Caco-2 (cell line): ENCODE data around the gene AADACL3. TPM values are rescaled to one million over a fixed set of nuclear protein-coding genes. Genes with fewer than 3 reads are reported as not detected.

Source experiments
- BruUV-seq: library from RNA; stranded (reverse); fragments of 400-500 nt; replicated peaks from 2 replicates; lab custom pipeline; 2021; lab: Mats Ljungman, UMichigan
- CTCF ChIA-PET: fragments of 300-600 bp; sonication (Branson Sonifier 250); formaldehyde crosslinking; loops from one replicate; lab custom pipeline; 2022; ENCODE audit warnings: antibody characterized with exemption; lab: Charles Lee
- POLR2A ChIA-PET: fragments of 300-600 bp; sonication (Branson Sonifier 250); formaldehyde crosslinking; loops from one replicate; lab custom pipeline; 2022; ENCODE audit warnings: antibody characterized with exemption; lab: Charles Lee
- DNase-seq, 2 experiments: peaks; one replicate each; pipeline versions ENCODE4 v3.0.0 to v3.0.0-alpha.2; 2020 to 2022
- H3K27me3 ChIP-seq: replicated peaks from 2 replicates; pipeline ENCODE4 v1.6.0; 2011; ENCODE audit warnings: low read length; ENCODE audit not compliant: control insufficient read depth, insufficient read depth
- H3K36me3 ChIP-seq: 2 replicates; pipeline ENCODE4 v1.5.1; 2011; ENCODE audit warnings: low read length; ENCODE audit not compliant: control insufficient read depth, insufficient read depth
- H3K4me1 ChIP-seq: fragments of 250-450 bp; sonication (Bioruptor Pico); 2 replicates; pipeline ENCODE4 v1.5.1; 2020; ENCODE audit warnings: mild to moderate bottlenecking
- H3K4me3 ChIP-seq: 2 replicates; pipeline ENCODE4 v1.5.1; 2011; ENCODE audit warnings: low read depth, mild to moderate bottlenecking, control low read depth, low read length
- H3K9me3 ChIP-seq: fragments of 250-450 bp; sonication (Bioruptor Pico); 2 replicates; pipeline ENCODE4 v1.5.1; 2020; ENCODE audit warnings: mild to moderate bottlenecking, moderate library complexity
- H3K27ac Mint-ChIP-seq: one replicate; pipeline ENCODE4 v1.8.0; 2022; ENCODE audit warnings: mixed read lengths; ENCODE audit not compliant: unreplicated experiment
- H3K27me3 Mint-ChIP-seq: one replicate; pipeline ENCODE4 v1.8.0; 2022; ENCODE audit warnings: mixed read lengths; ENCODE audit not compliant: insufficient read depth, unreplicated experiment
- H3K36me3 Mint-ChIP-seq: one replicate; pipeline ENCODE4 v1.8.0; 2022; ENCODE audit warnings: mild to moderate bottlenecking, mixed read lengths; ENCODE audit not compliant: insufficient read depth, unreplicated experiment
- H3K4me1 Mint-ChIP-seq: one replicate; pipeline ENCODE4 v1.8.0; 2022; ENCODE audit warnings: low read depth, mixed read lengths; ENCODE audit not compliant: unreplicated experiment
- H3K4me3 Mint-ChIP-seq: one replicate; pipeline ENCODE4 v1.8.0; 2022; ENCODE audit warnings: mild to moderate bottlenecking, moderate library complexity, mixed read lengths; ENCODE audit not compliant: unreplicated experiment
- H3K9me3 Mint-ChIP-seq: one replicate; pipeline ENCODE4 v1.8.0; 2022; ENCODE audit warnings: mixed read lengths; ENCODE audit not compliant: unreplicated experiment
- intact Hi-C: fragments of 100-400 bp; cut with micrococcal nuclease; formaldehyde crosslinking; loops from one replicate; pipeline ENCODE4 v1.10.0; 2022; ENCODE audit not compliant: unreplicated experiment
- total RNA-seq: library from RNA; stranded (reverse); gene quantifications from 2 replicates; pipeline ENCODE4 v1.2.3, GENCODE V29; 2022
- TF ChIP-seq, protein P1 (sequence below), 2 experiments: fragments of 200-600 bp in 1 of 2; IDR thresholded peaks; 1 replicate in 1 of 2; 2 replicates in 1 of 2; pipeline versions ENCODE4 v1.5.1 to v1.8.0; 2011 to 2022; ENCODE audit warnings: antibody characterized with exemption in 1 of 2, control low read depth in 1 of 2, inconsistent platforms in 1 of 2, low read depth in 1 of 2, low read length in 1 of 2, mild to moderate bottlenecking in 1 of 2, moderate library complexity in 1 of 2; ENCODE audit not compliant: insufficient read depth in 1 of 2, severe bottlenecking in 1 of 2, unreplicated experiment in 1 of 2

AADACL3 gene
- total RNA-seq, 1 experiment from 2014 or later: not detected

DNA sequence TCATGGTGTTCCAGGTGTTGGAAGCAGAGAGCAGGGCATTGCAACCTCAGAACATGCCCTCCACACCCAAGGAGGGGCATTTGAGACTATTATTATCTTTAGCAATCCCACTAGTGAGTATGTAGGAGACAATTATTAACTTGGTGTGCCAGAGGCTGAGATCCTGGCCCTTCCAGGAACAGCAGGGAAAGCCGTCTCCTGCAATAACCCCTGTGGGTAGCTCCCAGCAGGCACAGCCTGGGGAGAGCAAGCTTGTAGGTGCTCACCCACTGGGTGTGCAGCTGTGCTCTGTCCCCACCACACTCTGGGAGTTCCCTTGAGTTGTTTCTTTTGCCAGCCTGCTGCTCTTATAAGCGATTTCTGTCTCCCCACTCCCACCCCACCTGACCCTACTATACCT, 40.4 kb downstream of the AADACL3 start:
- no peak overlapping the region for H3K4me3 ChIP-seq
- Mint-ChIP-seq H3K9me3 (no peaks in the 10 kb centered on the region), H3K27me3 (peaks cover 6% of the 10 kb centered on the region), H3K36me3 (no peaks in the 10 kb centered on the region), H3K27ac (no peak overlapping the region), H3K4me1 (peaks cover 6% of the 10 kb centered on the region), H3K4me3 (no peak overlapping the region)
- H3K4me1 ChIP-seq: no peaks in the 10 kb centered on the region
- TF ChIP-seq, protein P1, sequence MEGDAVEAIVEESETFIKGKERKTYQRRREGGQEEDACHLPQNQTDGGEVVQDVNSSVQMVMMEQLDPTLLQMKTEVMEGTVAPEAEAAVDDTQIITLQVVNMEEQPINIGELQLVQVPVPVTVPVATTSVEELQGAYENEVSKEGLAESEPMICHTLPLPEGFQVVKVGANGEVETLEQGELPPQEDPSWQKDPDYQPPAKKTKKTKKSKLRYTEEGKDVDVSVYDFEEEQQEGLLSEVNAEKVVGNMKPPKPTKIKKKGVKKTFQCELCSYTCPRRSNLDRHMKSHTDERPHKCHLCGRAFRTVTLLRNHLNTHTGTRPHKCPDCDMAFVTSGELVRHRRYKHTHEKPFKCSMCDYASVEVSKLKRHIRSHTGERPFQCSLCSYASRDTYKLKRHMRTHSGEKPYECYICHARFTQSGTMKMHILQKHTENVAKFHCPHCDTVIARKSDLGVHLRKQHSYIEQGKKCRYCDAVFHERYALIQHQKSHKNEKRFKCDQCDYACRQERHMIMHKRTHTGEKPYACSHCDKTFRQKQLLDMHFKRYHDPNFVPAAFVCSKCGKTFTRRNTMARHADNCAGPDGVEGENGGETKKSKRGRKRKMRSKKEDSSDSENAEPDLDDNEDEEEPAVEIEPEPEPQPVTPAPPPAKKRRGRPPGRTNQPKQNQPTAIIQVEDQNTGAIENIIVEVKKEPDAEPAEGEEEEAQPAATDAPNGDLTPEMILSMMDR (IDR thresholded peaks at IDR 0.05; ENCODE audit: insufficient read depth in 1 of 2, low read depth in 1 of 2, low read length in 1 of 2, severe bottlenecking in 1 of 2, unreplicated experiment in 1 of 2): no peak
- no peak for DNase-seq
- intact Hi-C loops: no loop called here
- H3K36me3 ChIP-seq: no peaks in the 10 kb centered on the region
- CTCF ChIA-PET: no interaction called here
- POLR2A ChIA-PET: no interaction called here
- BruUV-seq: no TSS peak
- no peaks in the 10 kb centered on the region for H3K27me3 ChIP-seq
- no peaks in the 10 kb centered on the region for H3K9me3 ChIP-seq

GRCh38 chr1:12756768-12757413, 41.0 kb downstream of the AADACL3 start:
- Mint-ChIP-seq H3K27ac (no peak overlapping the region), H3K36me3 (no peaks in the 10 kb centered on the region), H3K27me3 (peaks cover 6% of the 10 kb centered on the region), H3K4me3 (no peak overlapping the region), H3K9me3 (no peaks in the 10 kb centered on the region), H3K4me1 (peaks cover 6% of the 10 kb centered on the region)
- DNase-seq: no peak
- H3K4me1 ChIP-seq: no peaks in the 10 kb centered on the region
- POLR2A ChIA-PET: no interaction called here
- H3K4me3 ChIP-seq: no peak overlapping the region
- TF ChIP-seq, protein P1 (IDR thresholded peaks at IDR 0.05; ENCODE audit: insufficient read depth in 1 of 2, low read depth in 1 of 2, low read length in 1 of 2, severe bottlenecking in 1 of 2, unreplicated experiment in 1 of 2): no peak
- CTCF ChIA-PET: no interaction called here
- H3K27me3 ChIP-seq: no peaks in the 10 kb centered on the region
- no peaks in the 10 kb centered on the region for H3K9me3 ChIP-seq
- no peaks in the 10 kb centered on the region for H3K36me3 ChIP-seq
- intact Hi-C loops: no loop called here
- no TSS peak for BruUV-seq

- intact Hi-C loops: no loop called here
- TF ChIP-seq, protein P1 (IDR thresholded peaks at IDR 0.05; ENCODE audit: insufficient read depth in 1 of 2, low read depth in 1 of 2, low read length in 1 of 2, severe bottlenecking in 1 of 2, unreplicated experiment in 1 of 2): no peak
- Mint-ChIP-seq H3K4me3 (no peak overlapping the region), H3K27ac (no peak overlapping the region), H3K27me3 (peaks cover 6% of the 10 kb centered on the region), H3K4me1 (peaks cover 6% of the 10 kb centered on the region), H3K36me3 (no peaks in the 10 kb centered on the region), H3K9me3 (no peaks in the 10 kb centered on the region)
- no TSS peak for BruUV-seq
- Histone ChIP-seq H3K4me1 (no peaks in the 10 kb centered on the region), H3K9me3 (no peaks in the 10 kb centered on the region), H3K36me3 (no peaks in the 10 kb centered on the region), H3K27me3 (no peaks in the 10 kb centered on the region), H3K4me3 (no peak overlapping the region)
- CTCF ChIA-PET: no interaction called here
- POLR2A ChIA-PET: no interaction called here
- DNase-seq: no peak
Observed at GRCh38 chr1:12757836-12758235, 41.9 kb downstream of the AADACL3 start.
